H1 (cell line): Measurements from ENCODE around the gene TAF8. TPM values are rescaled to one million over a fixed set of nuclear protein-coding genes. Genes with fewer than 3 reads are reported as not detected.

Experiments
- CTCF ChIA-PET: fragments of 300-600 bp; sonication (Branson Sonifier 250); formaldehyde crosslinking; loops from one replicate; lab custom pipeline; 2021; ENCODE audit not compliant: partially characterized antibody; lab: Charles Lee
- POLR2A ChIA-PET: fragments of 300-600 bp; sonication (Branson Sonifier 250); formaldehyde crosslinking; loops from one replicate; lab custom pipeline; 2021; ENCODE audit warnings: inconsistent platforms; ENCODE audit not compliant: partially characterized antibody; lab: Charles Lee
- DNase-seq, 2 experiments: peaks; one replicate each; pipeline versions ENCODE4 v3.0.0 to v3.0.0-alpha.2; 2010 to 2022; ENCODE audit warnings: low spot score in 2 of 2, low read depth in 1 of 2, mixed read lengths in 1 of 2
- FAIRE-seq: peaks from 2 replicates; lab custom pipeline; 2011; peaks lifted over from hg19 to GRCh38; lab: Jason Lieb, UNC
- H2AFZ ChIP-seq: 2 replicates; pipeline ENCODE4 v1.8.1; 2012; ENCODE audit warnings: low read length, inconsistent platforms
- H2AK5ac ChIP-seq: 2 replicates; pipeline ENCODE4 v1.6.1; 2013; ENCODE audit warnings: low read depth, low read length
- H2BK120ac ChIP-seq: replicated peaks from 2 replicates; pipeline ENCODE3; 2013; ENCODE audit warnings: low read depth, low read length, inconsistent platforms
- H2BK12ac ChIP-seq: 2 replicates; pipeline ENCODE4 v1.6.1; 2013; ENCODE audit warnings: low read depth, low read length
- H2BK15ac ChIP-seq: 2 replicates; pipeline ENCODE4 v1.6.1; 2013; ENCODE audit warnings: low read length
- H2BK20ac ChIP-seq: 2 replicates; pipeline ENCODE4 v1.6.1; 2013; ENCODE audit warnings: low read length
- H2BK5ac ChIP-seq: 2 replicates; pipeline ENCODE4 v1.6.1; 2013; ENCODE audit warnings: low read depth, low read length
- H3K14ac ChIP-seq: 2 replicates; pipeline ENCODE4 v1.6.1; 2013; ENCODE audit warnings: inconsistent platforms; ENCODE audit not compliant: insufficient read length
- H3K18ac ChIP-seq: 2 replicates; pipeline ENCODE4 v1.6.1; 2013; ENCODE audit warnings: low read length; ENCODE audit errors: extremely low read depth
- H3K23ac ChIP-seq: 2 replicates; pipeline ENCODE4 v1.6.1; 2013; ENCODE audit warnings: inconsistent platforms; ENCODE audit not compliant: insufficient read length
- H3K23me2 ChIP-seq: 2 replicates; pipeline ENCODE4 v1.6.1; 2013; ENCODE audit warnings: low read depth, low read length
- H3K27ac ChIP-seq: 2 replicates; pipeline ENCODE4 v1.6.1; 2011; ENCODE audit warnings: low read depth, low read length, inconsistent platforms
- H3K27me3 ChIP-seq, 4 experiments: replicated peaks in 1 of 4; 1 replicate in 1 of 4; 2 replicates in 3 of 4; pipeline versions ENCODE4 v1.6.1 to v1.8.1; 2011 to 2013; ENCODE audit warnings: low read length in 3 of 4, mild to moderate bottlenecking in 3 of 4, inconsistent platforms in 2 of 4, mixed read lengths in 2 of 4, moderate library complexity in 1 of 4; ENCODE audit not compliant: control insufficient read depth in 3 of 4, insufficient read depth in 3 of 4; ENCODE audit errors: extremely low read depth in 1 of 4
- H3K36me3 ChIP-seq, 4 experiments: 2 replicates each; pipeline versions ENCODE4 v1.6.1 to v1.8.1; 2011 to 2013; ENCODE audit warnings: mild to moderate bottlenecking in 4 of 4, low read length in 3 of 4, moderate library complexity in 2 of 4, control low read depth in 1 of 4, inconsistent platforms in 1 of 4; ENCODE audit not compliant: insufficient read depth in 4 of 4, control insufficient read depth in 2 of 4
- H3K4ac ChIP-seq: replicated peaks from 2 replicates; pipeline ENCODE3; 2013; ENCODE audit warnings: low read length, low read depth, mixed read lengths, inconsistent platforms; ENCODE audit not compliant: insufficient read length
- H3K4me1 ChIP-seq, 4 experiments: replicated peaks in 1 of 4; 1 replicate in 1 of 4; 2 replicates in 3 of 4; pipeline versions ENCODE4 v1.6.1 to v1.8.1; 2011 to 2013; ENCODE audit warnings: low read length in 3 of 4, inconsistent platforms in 2 of 4, mixed read lengths in 1 of 4; ENCODE audit not compliant: insufficient read depth in 4 of 4, control insufficient read depth in 3 of 4
- H3K4me2 ChIP-seq, 2 experiments: 2 replicates each; pipeline versions ENCODE4 v1.6.1 to v1.8.1; 2011 to 2013; ENCODE audit warnings: low read depth in 2 of 2, low read length in 2 of 2, control low read depth in 1 of 2, inconsistent platforms in 1 of 2, mild to moderate bottlenecking in 1 of 2; ENCODE audit not compliant: insufficient read depth in 1 of 2
- H3K4me3 ChIP-seq, 4 experiments: fragments of 200-600, 300-600 bp in 1 of 4; sonication (generic), shearing (Covaris generic), sonication (Bioruptor Twin) in 1 of 4; 2 replicates each; pipeline versions ENCODE4 v1.5.1 to v1.8.1; 2011 to 2016; ENCODE audit warnings: low read length in 4 of 4, low read depth in 3 of 4, control low read depth in 2 of 4, inconsistent platforms in 2 of 4, mild to moderate bottlenecking in 2 of 4, mixed read lengths in 1 of 4, moderate library complexity in 1 of 4; ENCODE audit not compliant: insufficient read depth in 2 of 4; ENCODE audit errors: extremely low read depth in 1 of 4
- H3K56ac ChIP-seq: replicated peaks from 2 replicates; pipeline ENCODE3; 2013; ENCODE audit warnings: low read depth, mild to moderate bottlenecking, mixed read lengths, low read length, inconsistent platforms; ENCODE audit not compliant: insufficient read length
- H3K79me1 ChIP-seq: 2 replicates; pipeline ENCODE4 v1.6.1; 2013; ENCODE audit warnings: low read depth, low read length, control low read depth
- H3K79me2 ChIP-seq, 2 experiments: 2 replicates each; pipeline versions ENCODE4 v1.6.1 to v1.8.1; 2012 to 2013; ENCODE audit warnings: low read length in 2 of 2, mild to moderate bottlenecking in 2 of 2, inconsistent platforms in 1 of 2; ENCODE audit not compliant: insufficient read depth in 2 of 2, control insufficient read depth in 1 of 2
- H3K9ac ChIP-seq, 4 experiments: replicated peaks in 1 of 4; 1 replicate in 1 of 4; 2 replicates in 3 of 4; pipeline versions ENCODE4 v1.6.1 to v1.8.1; 2011 to 2013; ENCODE audit warnings: low read depth in 3 of 4, low read length in 3 of 4, control low read depth in 2 of 4, mild to moderate bottlenecking in 2 of 4, moderate library complexity in 2 of 4, inconsistent platforms in 1 of 4; ENCODE audit errors: extremely low read depth in 1 of 4
- H3K9me3 ChIP-seq, 2 experiments: 2 replicates each; pipeline versions ENCODE4 v1.6.1 to v1.8.1; 2012 to 2013; ENCODE audit warnings: mild to moderate bottlenecking in 2 of 2, moderate library complexity in 2 of 2, control low read depth in 1 of 2, inconsistent platforms in 1 of 2, low read depth in 1 of 2, low read length in 1 of 2, mixed read lengths in 1 of 2; ENCODE audit not compliant: insufficient read depth in 2 of 2
- H4K20me1 ChIP-seq, 2 experiments: replicated peaks in 1 of 2; 2 replicates each; pipeline versions ENCODE3 to v1.8.1; 2011 to 2013; ENCODE audit warnings: inconsistent platforms in 2 of 2, low read length in 2 of 2, mild to moderate bottlenecking in 1 of 2; ENCODE audit not compliant: insufficient read depth in 2 of 2, control insufficient read depth in 1 of 2
- H4K5ac ChIP-seq: 2 replicates; pipeline ENCODE4 v1.6.1; 2013; ENCODE audit warnings: low read length, low read depth, mixed read lengths, inconsistent platforms; ENCODE audit not compliant: insufficient read length
- H4K8ac ChIP-seq: 2 replicates; pipeline ENCODE4 v1.8.0; 2013; ENCODE audit warnings: mild to moderate bottlenecking, moderate library complexity, low read length, inconsistent platforms; ENCODE audit not compliant: insufficient read depth; ENCODE audit errors: extremely low read depth
- H4K91ac ChIP-seq: replicated peaks from 2 replicates; pipeline ENCODE3; 2013; ENCODE audit warnings: low read length, mixed read lengths, inconsistent platforms; ENCODE audit not compliant: insufficient read length
- BRCA1 ChIP-seq: IDR thresholded peaks from 2 replicates; pipeline ENCODE4 v1.6.1; 2012; ENCODE audit warnings: low read depth, low read length, improper control_type of control experiment
- CBX5 ChIP-seq: fragments of 300-800, 300-1000 bp; sonication (generic); IDR thresholded peaks from 2 replicates; pipeline ENCODE4 v1.7.1; 2016; ENCODE audit warnings: antibody characterized with exemption, low read length, low read depth
- CHD1 ChIP-seq: IDR thresholded peaks from 2 replicates; pipeline ENCODE4 v1.6.1; 2012; ENCODE audit warnings: low read depth, low read length, improper control_type of control experiment
- CTBP2 ChIP-seq: IDR thresholded peaks from 2 replicates; pipeline ENCODE4 v1.7.0; 2011; ENCODE audit warnings: borderline replicate concordance, mild to moderate bottlenecking, moderate library complexity, mixed read lengths, low read length; ENCODE audit not compliant: insufficient read depth, insufficient read length
- HDAC6 ChIP-seq: IDR thresholded peaks from one replicate; pipeline ENCODE4 v1.7.1; 2012; ENCODE audit warnings: low read depth, mild to moderate bottlenecking, inconsistent platforms, low read length, moderate library complexity
- KDM1A ChIP-seq: fragments of 200-600, 300-600 bp; sonication (generic); IDR thresholded peaks from 2 replicates; pipeline ENCODE4 v1.7.1; 2016; ENCODE audit warnings: mild to moderate bottlenecking, low read length, borderline replicate concordance
- PHF8 ChIP-seq: fragments of 200-600 bp; sonication (generic); conservative IDR thresholded peaks from 2 replicates; pipeline ENCODE4 v1.7.1; 2012; ENCODE audit warnings: low read depth, mild to moderate bottlenecking, inconsistent platforms, low read length, moderate library complexity
- POU5F1 ChIP-seq: IDR thresholded peaks from 2 replicates; pipeline ENCODE4 v1.6.1; 2011; ENCODE audit warnings: low read depth, mild to moderate bottlenecking, low read length, moderate library complexity
- RXRA ChIP-seq: IDR thresholded peaks from 2 replicates; pipeline ENCODE4 v1.6.1; 2011; ENCODE audit warnings: low read depth, mild to moderate bottlenecking, low read length, moderate library complexity; ENCODE audit not compliant: insufficient read depth
- SAP30 ChIP-seq: fragments of 300-600 bp; sonication (generic); IDR thresholded peaks from 2 replicates; pipeline ENCODE4 v1.7.1; 2012; ENCODE audit warnings: low read length, moderate library complexity, mild to moderate bottlenecking, inconsistent platforms; ENCODE audit not compliant: insufficient read depth, insufficient replicate concordance
- SIX5 ChIP-seq: IDR thresholded peaks from 2 replicates; pipeline ENCODE4 v1.6.1; 2011; ENCODE audit warnings: mild to moderate bottlenecking, low read depth, low read length
- SRF ChIP-seq: IDR thresholded peaks from 2 replicates; pipeline ENCODE4 v1.6.1; 2011; ENCODE audit warnings: mild to moderate bottlenecking, low read depth, low read length, moderate library complexity
- TAF1 ChIP-seq: IDR thresholded peaks from 2 replicates; pipeline ENCODE4 v1.6.1; 2011; ENCODE audit warnings: mild to moderate bottlenecking, low read depth, low read length
- WGBS, 2 experiments: shearing (Covaris generic) in 1 of 2; methylation state at CpG; one replicate each; pipeline versions ENCODE4 v1.1.6 to v1.1.7; 2013 to 2015; ENCODE audit warnings: low lambda C conversion rate in 2 of 2, mixed read lengths in 2 of 2, inconsistent platforms in 1 of 2, low coverage in 1 of 2, missing lambda C conversion rate in 1 of 2; ENCODE audit not compliant: insufficient replicate concordance in 2 of 2, insufficient coverage in 1 of 2, insufficient read length in 1 of 2; ENCODE audit errors: extremely low coverage in 1 of 2, missing lambda C conversion rate in 1 of 2; 5-methylcytosine and 5-hydroxymethylcytosine counted together
- polyA plus RNA-seq, 7 experiments: library from polyadenylated mRNA; depleted of rRNA in 3 of 7; stranded (reverse) in 5 of 7; unstranded in 2 of 7; fragments of >200 nt in 5 of 7; fragments of 200-250 nt in 2 of 7; gene quantifications; 1 replicate in 5 of 7; 2 replicates in 1 of 7; 4 replicates in 1 of 7; pipeline versions ENCODE4 v1.2.1 to v1.2.3, GENCODE V29; 2011 to 2013; ENCODE audit warnings: missing spikeins in 2 of 7, mixed read lengths in 2 of 7
- total RNA-seq: library from RNA; stranded (reverse); fragmentation: NEBNext Ultra II Directional; extraction: Animal tissue kit (Norgen Biotek cat#: 25700); gene quantifications from 2 replicates; pipeline ENCODE4 v1.2.1, GENCODE V29; 2021

TAF8 gene
- total and polyA plus RNA-seq, 2 of the 8 experiments (the other 6 are each of a cell fraction or from before 2014, with no cell fraction given): 32.2 to 34.0 TPM

- no peak overlapping the region for H2BK20ac ChIP-seq
- no peak overlapping the region for H3K14ac ChIP-seq
- H3K79me1 ChIP-seq: no peaks in the 10 kb centered on the region
- no peak overlapping the region for H3K23ac ChIP-seq
- no peak overlapping the region for H2AFZ ChIP-seq
- H3K56ac ChIP-seq: no peak overlapping the region
- no peak overlapping the region for H3K9ac ChIP-seq
- no peaks in the 10 kb centered on the region for H3K9me3 ChIP-seq
- H4K91ac ChIP-seq: no peak overlapping the region
- no peaks in the 10 kb centered on the region for H3K27me3 ChIP-seq
- H3K79me2 ChIP-seq: no peaks in the 10 kb centered on the region
- WGBS, 2 experiments: 98% methylated on average over 3 of the region's 3 CpGs; no CpG with 5 or more reads in 1 of the 2 experiments
- no peak for FAIRE-seq
- peaks cover 0 to 6% (median 3%) of the 10 kb centered on the region in 4 experiments; a peak in 5 of 7 replicates for H3K4me1 ChIP-seq
- H2AK5ac ChIP-seq: no peak overlapping the region
- H2BK120ac ChIP-seq: no peak overlapping the region
- ChIA-PET CTCF (interaction anchor here (1.0 to 1.5 kb wide), 3 partner anchors 28 to 77 kb away, joined by 3 to 4 read pairs (median 3); no protein-coding TSS in a partner anchor), POLR2A (interaction anchor here (0.6 to 1.2 kb wide), 4 partner anchors 16 to 92 kb away, joined by 3 to 4 read pairs (median 3); partner anchors contain the start of genes BYSL and MED20)
- DNase-seq: no peak
- no peak overlapping the region for H2BK15ac ChIP-seq
- H2BK5ac ChIP-seq: no peak overlapping the region
- H3K18ac ChIP-seq: no peak overlapping the region
- H4K20me1 ChIP-seq: no peaks in the 10 kb centered on the region
- H3K4me2 ChIP-seq: no peak overlapping the region
- H2BK12ac ChIP-seq: no peak overlapping the region
- no peak overlapping the region for H3K4ac ChIP-seq
- no peak overlapping the region for H4K5ac ChIP-seq
- no peak overlapping the region for H4K8ac ChIP-seq
- H3K27ac ChIP-seq: no peak overlapping the region
- no peak overlapping the region for H3K4me3 ChIP-seq
- H3K36me3 ChIP-seq: no peaks in the 10 kb centered on the region
- no peaks in the 10 kb centered on the region for H3K23me2 ChIP-seq
- TF ChIP-seq KDM1A (no peak), CBX5 (no peak), SIX5 (no peak), TAF1 (no peak), RXRA (no peak), CHD1 (no peak), SRF (no peak), SAP30 (no peak), CTBP2 (no peak), HDAC6 (no peak), BRCA1 (no peak), POU5F1 (no peak), PHF8 (no peak)
Observed at GRCh38 chr6:42012501-42013133, 37.7 kb upstream of the TAF8 start.
